ENCODE measurements around the gene PPIB. TPM values are rescaled to one million over a fixed set of nuclear protein-coding genes. Genes with fewer than 3 reads are reported as not detected.

Gene PPIB
- total and polyA plus RNA-seq, 8 donors: 230 to 576 (median 362) TPM

GRCh38 chr15:64205202-64205601 lies 42.4 kb upstream of the PPIB start:
- no peak for FAIRE-seq
- Histone ChIP-seq H3K27ac (no peak overlapping the region), H3K27me3 (no peaks in the 10 kb centered on the region), H3K4me1 (no peaks in the 10 kb centered on the region), H3K9me3 (no peaks in the 10 kb centered on the region), H3K36me3 (peaks cover 0 to 8% (median 0%) of the 10 kb centered on the region in 3 donors), H3K4me3 (no peak overlapping the region)
- intact Hi-C loops (cut with DNase I): loop anchor here in 1 of 3 donors (10.0 kb wide), 1 partner anchor 150 kb away; the partner anchor contains the start of gene CSNK1G1
- no peak for TF ChIP-seq CTCF (IDR thresholded peaks at IDR 0.05)
- no peak for DNase-seq
- no peak for ATAC-seq

GRCh38 chr15:64197425-64197824 lies 34.6 kb upstream of the PPIB start:
- no peak for DNase-seq
- no peaks in the 10 kb centered on the region for H3K27me3 ChIP-seq
- ATAC-seq: no peak
- H3K9me3 ChIP-seq: no peaks in the 10 kb centered on the region
- no peaks in the 10 kb centered on the region for H3K4me1 ChIP-seq
- WGBS, 2 donors: 85 to 87% methylated on average over 1 of the region's 1 CpG
- H3K36me3 ChIP-seq: no peaks in the 10 kb centered on the region
- intact Hi-C loops (cut with DNase I): no loop called here
- no peak overlapping the region for H3K4me3 ChIP-seq
- TF ChIP-seq CTCF (IDR thresholded peaks at IDR 0.05): no peak
- no peak for FAIRE-seq
- no peak overlapping the region for H3K27ac ChIP-seq

- no peak for TF ChIP-seq CTCF (IDR thresholded peaks at IDR 0.05)
- no peaks in the 10 kb centered on the region for H3K4me1 ChIP-seq
- no peak for ATAC-seq
- FAIRE-seq: no peak
- H3K4me3 ChIP-seq: no peak overlapping the region
- WGBS, 2 donors: 91 to 94% methylated on average over 6 of the region's 6 CpGs
- H3K27ac ChIP-seq: no peak overlapping the region
- H3K36me3 ChIP-seq: no peaks in the 10 kb centered on the region
- intact Hi-C loops (cut with DNase I): no loop called here
- no peaks in the 10 kb centered on the region for H3K27me3 ChIP-seq
- DNase-seq: no peak
- no peaks in the 10 kb centered on the region for H3K9me3 ChIP-seq
These were observed 31.1 kb upstream of the PPIB start for GRCh38 chr15:64193971-64194370.

GRCh38 chr15:64191971-64192830 lies 29.4 kb upstream of the PPIB start:
- intact Hi-C loops (cut with DNase I): no loop called here
- 92 to 95% methylated on average over 5 of the region's 5 CpGs for WGBS, 2 donors

More at GRCh38 chr15:64191971-64192830, 29.4 kb upstream of the PPIB start:
- Histone ChIP-seq H3K9me3 (no peaks in the 10 kb centered on the region), H3K27ac (no peak overlapping the region), H3K27me3 (no peaks in the 10 kb centered on the region), H3K4me3 (no peak overlapping the region), H3K36me3 (no peaks in the 10 kb centered on the region), H3K4me1 (no peaks in the 10 kb centered on the region)
- FAIRE-seq (no peak), ATAC-seq (no peak), DNase-seq (no peak)
- TF ChIP-seq CTCF (IDR thresholded peaks at IDR 0.05): no peak
